HCT116 (cell line): Measurements from ENCODE around the gene KCNRG. TPM values are rescaled to one million over a fixed set of nuclear protein-coding genes. Genes with fewer than 3 reads are reported as not detected.

Experiments used
- ATAC-seq: fragments of 200-7000 bp; cut with Tn5 transposase; 2 replicates; pipeline ENCODE4 v1.9.1; 2020; ENCODE audit warnings: mild to moderate bottlenecking, moderate library complexity
- BruUV-seq: library from RNA; stranded (reverse); fragments of 400-500 nt; replicated peaks from 2 replicates; lab custom pipeline; 2021; lab: Mats Ljungman, UMichigan
- CTCF ChIA-PET: fragments of 300-600 bp; sonication (Branson Sonifier 250); formaldehyde crosslinking; loops from one replicate; lab custom pipeline; 2021; ENCODE audit warnings: antibody characterized with exemption; lab: Charles Lee
- POLR2A ChIA-PET: fragments of 300-600, 350-600 bp; sonication (Branson Sonifier 250); formaldehyde crosslinking; loops from one replicate; lab custom pipeline; 2021; ENCODE audit warnings: antibody characterized with exemption; lab: Charles Lee
- RAD21 ChIA-PET, 2 experiments: fragments of 300-600 bp; sonication (Branson Sonifier 250); formaldehyde crosslinking; loops; one replicate each; lab custom pipeline; 2023; ENCODE audit warnings: low total read pairs in 2 of 2; ENCODE audit not compliant: uncharacterized antibody in 2 of 2, unreplicated experiment in 2 of 2, low non-redundant PET in 1 of 2; lab: Charles Lee
- DNase-seq: peaks from one replicate; pipeline ENCODE4 v3.0.0-alpha.2; 2010; ENCODE audit warnings: low read depth, low spot score
- H2AFZ ChIP-seq: fragments of 200-600 bp; shearing (Covaris generic), sonication (generic); 2 replicates; pipeline ENCODE4 v1.6.1; 2017; ENCODE audit warnings: low read depth, mixed run types, mixed read lengths, antibody characterized with exemption, low read length; ENCODE audit not compliant: poor library complexity, severe bottlenecking
- H3K27ac ChIP-seq: 2 replicates; pipeline ENCODE4 v1.5.1; 2012; ENCODE audit warnings: low read depth, low read length
- H3K27me3 ChIP-seq: fragments of 200-600 bp; sonication (generic); 2 replicates; pipeline ENCODE4 v1.6.1; 2016; ENCODE audit warnings: mixed run types, low read length, mixed read lengths; ENCODE audit not compliant: insufficient read depth
- H3K36me3 ChIP-seq, 2 experiments: fragments of 200-500 bp in 1 of 2; fragments of 200-600 bp in 1 of 2; sonication (Bioruptor generic) in 1 of 2; sonication (generic) in 1 of 2; 2 replicates each; pipeline versions ENCODE4 v1.5.1 to v1.6.1; 2014 to 2016; ENCODE audit warnings: low read length in 2 of 2, inconsistent platforms in 1 of 2, mixed read lengths in 1 of 2, mixed run types in 1 of 2; ENCODE audit not compliant: insufficient read depth in 2 of 2, control insufficient read depth in 1 of 2
- H3K4me1 ChIP-seq, 2 experiments: fragments of 200-600 bp in 1 of 2; sonication (generic) in 1 of 2; 2 replicates each; pipeline versions ENCODE4 v1.5.1 to v1.6.1; 2012 to 2017; ENCODE audit warnings: low read length in 2 of 2, inconsistent platforms in 1 of 2, mild to moderate bottlenecking in 1 of 2, mixed read lengths in 1 of 2, mixed run types in 1 of 2, moderate library complexity in 1 of 2; ENCODE audit not compliant: insufficient read depth in 2 of 2, control insufficient read depth in 1 of 2
- H3K4me2 ChIP-seq: fragments of 200-600 bp; sonication (generic); 2 replicates; pipeline ENCODE4 v1.6.1; 2017; ENCODE audit warnings: mixed run types, low read length, mixed read lengths
- H3K4me3 ChIP-seq, 2 experiments: fragments of 200-600 bp in 1 of 2; sonication (generic) in 1 of 2; replicated peaks in 1 of 2; 2 replicates each; pipeline ENCODE4 v1.5.1; 2011 to 2016; ENCODE audit warnings: low read length in 2 of 2, control low read depth in 1 of 2, low read depth in 1 of 2, mild to moderate bottlenecking in 1 of 2, mixed read lengths in 1 of 2, mixed run types in 1 of 2
- H3K79me2 ChIP-seq: fragments of 200-600 bp; sonication (generic); 2 replicates; pipeline ENCODE4 v1.6.1; 2017; ENCODE audit warnings: mild to moderate bottlenecking, mixed run types, low read length, moderate library complexity, mixed read lengths; ENCODE audit not compliant: insufficient read depth
- H3K9ac ChIP-seq: fragments of 200-600 bp; sonication (generic); 2 replicates; pipeline ENCODE4 v1.6.1; 2016; ENCODE audit warnings: low read length, mixed read lengths
- H3K9me2 ChIP-seq: fragments of 200-600 bp; sonication (generic), shearing (Covaris generic); 2 replicates; pipeline ENCODE4 v1.6.1; 2017; ENCODE audit warnings: mixed run types, mild to moderate bottlenecking, moderate library complexity; ENCODE audit not compliant: insufficient read depth
- H3K9me3 ChIP-seq, 2 experiments: fragments of 200-500 bp in 1 of 2; fragments of 200-600 bp in 1 of 2; sonication (Bioruptor generic) in 1 of 2; sonication (generic) in 1 of 2; 2 replicates each; pipeline ENCODE4 v1.6.1; 2014 to 2017; ENCODE audit warnings: low read length in 2 of 2, mixed read lengths in 2 of 2, inconsistent platforms in 1 of 2, low read depth in 1 of 2, mild to moderate bottlenecking in 1 of 2, mixed run types in 1 of 2, moderate library complexity in 1 of 2; ENCODE audit not compliant: control insufficient read depth in 1 of 2, insufficient read depth in 1 of 2
- H4K20me1 ChIP-seq: fragments of 200-600 bp; sonication (generic), shearing (Covaris generic); 2 replicates; pipeline ENCODE4 v1.6.1; 2017; ENCODE audit warnings: mixed run types, mild to moderate bottlenecking, moderate library complexity; ENCODE audit not compliant: insufficient read depth
- CBX3 ChIP-seq: IDR thresholded peaks from 2 replicates; pipeline ENCODE4 v1.6.1; 2012; ENCODE audit warnings: low read depth
- CTCF ChIP-seq, 3 experiments: fragments of 200-600 bp in 1 of 3; sonication (generic) in 1 of 3; IDR thresholded peaks in 2 of 3; conservative IDR thresholded peaks in 1 of 3; 2 replicates each; pipeline ENCODE4 v1.5.1; 2012 to 2017; ENCODE audit warnings: low read depth in 2 of 3, low read length in 2 of 3, antibody characterized with exemption in 1 of 3, borderline replicate concordance in 1 of 3, control low read depth in 1 of 3, mild to moderate bottlenecking in 1 of 3, mixed read lengths in 1 of 3, mixed run types in 1 of 3, moderate library complexity in 1 of 3; ENCODE audit not compliant: insufficient read depth in 1 of 3
- EGR1 ChIP-seq: IDR thresholded peaks from 2 replicates; pipeline ENCODE4 v1.6.1; 2012; ENCODE audit warnings: low read depth
- ELF1 ChIP-seq: IDR thresholded peaks from 2 replicates; pipeline ENCODE4 v1.6.1; 2012; ENCODE audit warnings: low read depth, borderline replicate concordance
- MAX ChIP-seq: IDR thresholded peaks from 2 replicates; pipeline ENCODE4 v1.6.1; 2012
- POLR2A ChIP-seq: IDR thresholded peaks from 2 replicates; pipeline ENCODE4 v1.7.0; 2011; ENCODE audit warnings: borderline replicate concordance; ENCODE audit not compliant: insufficient read depth, insufficient read length; ENCODE audit errors: extremely low read depth
- POLR2AphosphoS5 ChIP-seq: IDR thresholded peaks from 2 replicates; pipeline ENCODE4 v1.6.1; 2011; ENCODE audit warnings: mild to moderate bottlenecking, low read depth, low read length, moderate library complexity
- RAD21 ChIP-seq: IDR thresholded peaks from 2 replicates; pipeline ENCODE4 v1.6.1; 2012; ENCODE audit warnings: low read depth, mild to moderate bottlenecking
- REST ChIP-seq: IDR thresholded peaks from 2 replicates; pipeline ENCODE4 v1.6.1; 2012; ENCODE audit warnings: low read depth
- SIN3A ChIP-seq: IDR thresholded peaks from 2 replicates; pipeline ENCODE4 v1.6.1; 2012; ENCODE audit warnings: low read depth
- SP1 ChIP-seq: IDR thresholded peaks from 2 replicates; pipeline ENCODE4 v1.6.1; 2012; ENCODE audit warnings: low read depth
- SRF ChIP-seq: IDR thresholded peaks from 2 replicates; pipeline ENCODE4 v1.6.1; 2012; ENCODE audit warnings: low read depth
- ZFX ChIP-seq: fragments of 450-650 bp; IDR thresholded peaks from 2 replicates; pipeline ENCODE4 v1.6.1; 2017
- intact Hi-C: fragments of 100-400 bp; cut with micrococcal nuclease; formaldehyde crosslinking; loops from 2 replicates; pipeline ENCODE4 v1.10.0; 2022
- total RNA-seq: library from RNA; stranded (reverse); gene quantifications from one replicate; pipeline ENCODE4 v1.2.1, GENCODE V29; 2021; ENCODE audit not compliant: unreplicated experiment

The KCNRG gene
- total RNA-seq, 1 experiment from 2014 or later, result 2.5 TPM

- TF ChIP-seq POLR2AphosphoS5, result peak; percentile 91
Observed at GRCh38 chr13:49996161-49996915, 18.9 kb upstream of the KCNRG start (continued).

GRCh38 chr13:49996951-49997895 lies 18.0 kb upstream of the KCNRG start, which contains the start of gene TRIM13:
TSS of gene TRIM13 (plus strand) at chr13:49997042. CDS start at chr13:50011941, 14,899 bp downstream.
- no peaks in the 10 kb centered on the region for H3K27me3 ChIP-seq
- no peaks in the 10 kb centered on the region for H3K9me2 ChIP-seq
- BruUV-seq, result TSS peak; percentile 56
- H3K4me1 ChIP-seq, result peaks cover 5 to 19% of the 10 kb centered on the region in 2 experiments; a peak in 3 of 4 replicates
- H3K9me3 ChIP-seq, result no peaks in the 10 kb centered on the region
- H3K9ac ChIP-seq, result peak within 1 kb of the TSS; percentile 98
- peak within 1 kb of the TSS; percentile 80 to 84 for H3K4me3 ChIP-seq
- ChIA-PET POLR2A (interaction anchor here (0.9 to 2.6 kb wide), 9 partner anchors 10 to 915 kb away, joined by 3 to 12 read pairs (median 4); partner anchors contain the start of gene RNASEH2B), CTCF (interaction anchor here (0.6 to 2.2 kb wide), 18 partner anchors 9 to 915 kb away, joined by 3 to 16 read pairs (median 6); partner anchors contain the start of genes KCNRG and SPRYD7), RAD21 (interaction anchor here (0.6 to 1.2 kb wide), 4 partner anchors 15 to 915 kb away, joined by 3 to 5 read pairs (median 4); no protein-coding TSS in a partner anchor)
- H2AFZ ChIP-seq, result peak within 1 kb of the TSS; percentile 54
- peaks cover 49% of the 10 kb centered on the region for H3K79me2 ChIP-seq
- ATAC-seq (peak; percentile 82), DNase-seq (peak; percentile 71)
- H4K20me1 ChIP-seq, result no peaks in the 10 kb centered on the region
- peak; percentile 66; the same call in 1 of the 2 replicates for TF ChIP-seq CBX3
- no peak for TF ChIP-seq POLR2A
- 0 out of 2 replicates have a peak, but pooled peaks have one; percentile 10 for TF ChIP-seq SP1
- no peak for TF ChIP-seq SRF
- TF ChIP-seq POLR2AphosphoS5, result peak; percentile 64
- no peak; the same call in 1 of the 2 replicates for TF ChIP-seq ELF1
- TF ChIP-seq EGR1, result 0 out of 2 replicates have a peak, but pooled peaks have one; percentile 30
- TF ChIP-seq CTCF (IDR thresholded peaks at IDR 0.05 in 2 of 3, conservative IDR thresholded peaks at IDR 0.05 in 1 of 3; ENCODE audit: borderline replicate concordance in 1 of 3, insufficient read depth in 1 of 3, low read depth in 2 of 3, low read length in 2 of 3), result peak; percentile 64 to 83 (median 76); a peak in 5 of 6 replicates
- peak; percentile 82 for TF ChIP-seq ZFX
- peak; percentile 52; the same call in 1 of the 2 replicates for TF ChIP-seq MAX
- TF ChIP-seq RAD21, result peak; percentile 70
- TF ChIP-seq SIN3A, result peak; percentile 38
- no peak for TF ChIP-seq REST
- H3K36me3 ChIP-seq, result peaks cover 22 to 25% of the 10 kb centered on the region in 2 experiments
- H3K4me2 ChIP-seq, result peak within 1 kb of the TSS; percentile 89
- peak within 1 kb of the TSS; percentile 99 for H3K27ac ChIP-seq
- intact Hi-C loops, result loop anchor here (1.0 to 10.0 kb wide), 5 partner anchors 85 to 915 kb away; no protein-coding TSS in a partner anchor
